Ascending aorta (tissue), 2 donors: ENCODE data around the gene PPARA. TPM values are rescaled to one million over a fixed set of nuclear protein-coding genes. Genes with fewer than 3 reads are reported as not detected.
A peak's percentile ranks its signal among the peaks of the same experiment; 100 is the strongest.
"Not testable (repeated sequence)": the region's sequence is repeated elsewhere in the genome, so short reads cannot be mapped to it uniquely, and the experiment has no call there.

Source experiments
- DNase-seq, 2 donors: peaks; one replicate each; pipeline ENCODE4 v3.0.0-alpha.2; 2019; ENCODE audit warnings: low spot score in 2 of 2
- H3K27ac ChIP-seq, 2 donors: fragments of 200-600 bp; sonication (generic); one replicate each; pipeline ENCODE4 v1.5.1; 2016 to 2017; ENCODE audit warnings: mild to moderate bottlenecking in 1 of 2
- H3K27me3 ChIP-seq: fragments of 200-600 bp; sonication (generic); one replicate; pipeline ENCODE4 v1.5.1; 2017
- H3K36me3 ChIP-seq, 2 donors: fragments of 200-600 bp; sonication (generic); one replicate each; pipeline ENCODE4 v1.5.1; 2016
- H3K4me1 ChIP-seq, 2 donors: fragments of 200-600 bp; sonication (generic); one replicate each; pipeline ENCODE4 v1.5.1; 2016 to 2017; ENCODE audit warnings: mild to moderate bottlenecking in 1 of 2
- H3K4me3 ChIP-seq, 2 donors: fragments of 200-600 bp; sonication (generic); one replicate each; pipeline ENCODE4 v1.5.1; 2016 to 2017; ENCODE audit warnings: mild to moderate bottlenecking in 1 of 2
- H3K9me3 ChIP-seq, 2 donors: fragments of 200-600 bp; sonication (generic); one replicate each; pipeline ENCODE4 v1.5.1; 2016
- intact Hi-C: fragments of 100-400 bp; cut with DNase I; formaldehyde crosslinking; loops from one replicate; pipeline ENCODE4 v1.15.1; 2023
- total RNA-seq: library from RNA; depleted of rRNA; stranded (reverse); fragments of >200 nt; gene quantifications from one replicate; pipeline ENCODE4 v1.1.0, GENCODE V29; 2016
- TF ChIP-seq, protein P1 (sequence below), 3 experiments: fragments of 200-600 bp in 2 of 3; fragments of 450-650 bp in 1 of 3; sonication (generic) in 2 of 3; IDR thresholded peaks; one replicate each; pipeline ENCODE4 v1.5.1; 2016 to 2019; ENCODE audit warnings: antibody characterized with exemption in 3 of 3, mild to moderate bottlenecking in 1 of 3, moderate library complexity in 1 of 3

PPARA gene
- total RNA-seq, 1 donor from 2014 or later = 20.1 TPM

- peaks cover 0 to 8% of the 10 kb centered on the region in 2 donors for H3K4me1 ChIP-seq
- peak overlapping the region; percentile 41 to 59 for H3K4me3 ChIP-seq
- peak in 1 of 2 donors; percentile 84 for DNase-seq
- H3K36me3 ChIP-seq = no peaks in the 10 kb centered on the region
- H3K27ac ChIP-seq = no peak overlapping the region
- H3K27me3 ChIP-seq = no peaks in the 10 kb centered on the region
- TF ChIP-seq, protein P1, sequence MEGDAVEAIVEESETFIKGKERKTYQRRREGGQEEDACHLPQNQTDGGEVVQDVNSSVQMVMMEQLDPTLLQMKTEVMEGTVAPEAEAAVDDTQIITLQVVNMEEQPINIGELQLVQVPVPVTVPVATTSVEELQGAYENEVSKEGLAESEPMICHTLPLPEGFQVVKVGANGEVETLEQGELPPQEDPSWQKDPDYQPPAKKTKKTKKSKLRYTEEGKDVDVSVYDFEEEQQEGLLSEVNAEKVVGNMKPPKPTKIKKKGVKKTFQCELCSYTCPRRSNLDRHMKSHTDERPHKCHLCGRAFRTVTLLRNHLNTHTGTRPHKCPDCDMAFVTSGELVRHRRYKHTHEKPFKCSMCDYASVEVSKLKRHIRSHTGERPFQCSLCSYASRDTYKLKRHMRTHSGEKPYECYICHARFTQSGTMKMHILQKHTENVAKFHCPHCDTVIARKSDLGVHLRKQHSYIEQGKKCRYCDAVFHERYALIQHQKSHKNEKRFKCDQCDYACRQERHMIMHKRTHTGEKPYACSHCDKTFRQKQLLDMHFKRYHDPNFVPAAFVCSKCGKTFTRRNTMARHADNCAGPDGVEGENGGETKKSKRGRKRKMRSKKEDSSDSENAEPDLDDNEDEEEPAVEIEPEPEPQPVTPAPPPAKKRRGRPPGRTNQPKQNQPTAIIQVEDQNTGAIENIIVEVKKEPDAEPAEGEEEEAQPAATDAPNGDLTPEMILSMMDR (IDR thresholded peaks at IDR 0.05) = peak; percentile 13 to 26 (median 25)
- intact Hi-C loops = loop anchor here (1.0 to 10.0 kb wide), 2 partner anchors 12 to 72 kb away; partner anchors contain the start of genes CDPF1 and TRMU
- H3K9me3 ChIP-seq = no peaks in the 10 kb centered on the region
These were observed 112.3 kb downstream of the PPARA start for GRCh38 chr22:46262449-46263215.

DNA sequence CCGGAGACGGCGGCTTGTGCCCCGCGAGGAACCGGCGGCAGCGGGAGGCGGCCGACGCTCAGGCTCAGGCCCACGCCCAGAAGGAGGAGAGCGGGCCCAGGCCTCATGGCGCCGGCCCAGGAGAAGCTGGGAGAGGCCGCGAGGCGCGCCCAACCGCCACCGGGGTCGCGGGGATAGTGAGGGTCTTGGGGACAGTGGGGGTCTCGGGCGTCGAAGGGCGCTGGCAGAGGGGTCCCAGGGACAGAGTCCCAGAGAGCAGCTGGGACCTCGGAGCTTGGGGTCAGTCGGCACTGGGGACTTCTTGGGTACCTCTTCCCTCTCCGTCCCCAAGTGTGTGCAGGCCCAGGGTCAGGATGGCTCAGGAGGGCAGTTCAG lies 112.9 kb downstream of the PPARA start, which contains the start of gene PKDREJ:
TSS of gene PKDREJ (minus strand) at position 128 of the 375 bp plus-strand sequence. CDS start at position 107, 21 bp downstream.
- Histone ChIP-seq H3K27ac (no peak within 1 kb of the TSS), H3K9me3 (no peaks in the 10 kb centered on the region), H3K4me1 (peaks cover 0 to 8% of the 10 kb centered on the region in 2 donors), H3K27me3 (no peaks in the 10 kb centered on the region), H3K36me3 (no peaks in the 10 kb centered on the region), H3K4me3 (peak within 1 kb of the TSS; percentile 41 to 59)
- TF ChIP-seq, protein P1 (IDR thresholded peaks at IDR 0.05) = no peak
- intact Hi-C loops = loop anchor here (1.0 to 10.0 kb wide), 2 partner anchors 13 to 72 kb away; partner anchors contain the start of genes CDPF1 and TRMU
- no peak for DNase-seq

DNA sequence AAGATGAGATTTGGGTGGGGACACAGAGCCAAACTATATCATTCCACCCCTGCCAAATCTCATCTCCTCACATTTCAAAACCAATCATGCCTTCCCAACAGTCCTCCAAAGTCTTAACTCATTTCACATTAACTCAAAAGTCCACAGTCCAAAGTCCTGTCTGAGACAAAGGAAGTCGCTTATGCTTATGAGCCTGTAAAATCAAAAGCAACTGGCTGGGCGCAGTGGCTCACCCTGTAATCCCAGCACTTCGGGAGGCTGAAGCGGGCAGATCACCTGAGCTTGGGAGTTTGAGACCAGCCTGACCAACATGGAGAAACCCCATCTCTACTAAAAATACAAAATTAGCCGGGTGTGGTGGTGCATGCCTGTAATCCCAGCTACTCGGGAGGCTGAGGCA lies 114.2 kb downstream of the PPARA start:
- not testable (repeated sequence) for H3K4me3 ChIP-seq, H3K27ac ChIP-seq, DNase-seq, H3K27me3 ChIP-seq, H3K36me3 ChIP-seq, H3K9me3 ChIP-seq
- intact Hi-C loops = loop anchor here (10.0 kb wide), 1 partner anchor 70 kb away; the partner anchor contains the start of gene TRMU
- peaks cover 0 to 14% of the 10 kb centered on the region in 2 donors for H3K4me1 ChIP-seq

- H3K4me3 ChIP-seq, H3K9me3 ChIP-seq, H3K36me3 ChIP-seq, DNase-seq, H3K27me3 ChIP-seq, H3K27ac ChIP-seq: not testable (repeated sequence)
- H3K4me1 ChIP-seq = peaks cover 0 to 14% of the 10 kb centered on the region in 2 donors
- intact Hi-C loops = loop anchor here (5.0 to 10.0 kb wide), 2 partner anchors 69 to 258 kb away; partner anchors contain the start of gene TRMU
These were observed 115.3 kb downstream of the PPARA start for GRCh38 chr22:46265627-46266026.

DNA sequence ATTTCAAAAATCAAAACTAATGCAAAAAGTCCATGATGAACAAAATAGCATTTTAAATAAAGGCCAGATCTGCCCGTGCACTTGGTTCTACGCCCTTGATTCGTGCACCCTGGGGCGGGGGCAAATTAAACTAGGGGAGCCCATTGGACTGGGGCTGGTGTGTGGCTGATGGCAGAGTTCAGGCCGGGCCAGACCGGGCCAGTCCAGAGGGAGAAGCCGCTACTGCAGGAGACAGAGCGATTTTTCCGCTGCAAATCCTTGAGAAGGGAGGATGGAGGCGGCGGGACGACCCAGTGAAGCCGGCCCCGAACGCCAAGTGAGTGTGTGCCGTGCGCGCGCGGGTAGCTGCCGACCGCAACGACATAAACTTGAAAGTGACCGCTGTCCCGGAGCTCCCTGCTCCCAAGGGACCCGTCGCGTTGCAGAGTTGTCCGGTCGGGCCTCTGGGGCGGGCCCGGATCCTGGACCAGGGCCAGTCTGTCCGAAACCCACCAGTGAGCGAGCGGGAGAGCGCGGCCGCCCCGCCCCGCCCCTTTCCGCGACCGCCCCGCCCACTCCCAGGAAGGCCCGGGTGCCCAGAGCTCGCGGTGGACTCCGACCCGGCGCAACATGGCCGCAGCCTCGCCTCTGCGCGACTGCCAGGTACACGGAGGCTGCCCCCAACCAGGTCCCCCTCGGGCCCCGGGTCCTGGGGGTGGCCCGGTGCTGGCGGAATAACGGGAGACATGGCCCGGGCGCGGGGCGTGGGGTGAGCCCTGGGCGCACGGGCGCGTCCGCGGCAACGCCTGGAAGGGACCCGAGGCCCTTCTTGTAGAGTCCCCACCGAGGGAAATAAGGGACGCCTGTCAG lies 117.3 kb downstream of the PPARA start, which contains the start of gene TTC38:
TSS of gene TTC38 (plus strand) at position 578 of the 849 bp plus-strand sequence. CDS start at position 610, 32 bp downstream.
- intact Hi-C loops = loop anchor here (1.0 to 10.0 kb wide), 6 partner anchors 17 to 260 kb away; partner anchors contain the start of genes CDPF1, GTSE1, PPARA and TRMU

More for the DNA sequence above, 117.3 kb downstream of the PPARA start, which contains the start of gene TTC38:
- H3K36me3 ChIP-seq = peaks cover 7 to 12% of the 10 kb centered on the region in 2 donors
- peak within 1 kb of the TSS; percentile 58 to 78 for H3K4me3 ChIP-seq
- peak; percentile 71 to 94 for DNase-seq
- H3K27ac ChIP-seq = peak within 1 kb of the TSS; percentile 85 to 88
- TF ChIP-seq, protein P1 (IDR thresholded peaks at IDR 0.05) = no peak
- no peaks in the 10 kb centered on the region for H3K9me3 ChIP-seq
- peaks cover 0 to 14% of the 10 kb centered on the region in 2 donors for H3K4me1 ChIP-seq
- no peaks in the 10 kb centered on the region for H3K27me3 ChIP-seq
